Erythroblast (primary cell): ENCODE data around the gene ACTN1.

Experiments used
- DNase-seq, 2 experiments: peaks; one replicate each; lab custom pipeline; 2025; lab: John Stamatoyannopoulos, UW
- GATA1 ChIP-seq: IDR thresholded peaks from 2 replicates; pipeline ENCODE4 v1.6.1; 2011; ENCODE audit warnings: low read depth, mild to moderate bottlenecking, control low read depth, low read length, moderate library complexity
- POLR2A ChIP-seq: IDR thresholded peaks from 2 replicates; pipeline ENCODE4 v1.6.1; 2011; ENCODE audit warnings: mild to moderate bottlenecking, low read length

The ACTN1 gene

GRCh38 chr14:68955164-68955850 is 23.8 kb downstream of the ACTN1 start:
- DNase-seq, result no peak
- no peak for TF ChIP-seq POLR2A
- no peak for TF ChIP-seq GATA1

DNA sequence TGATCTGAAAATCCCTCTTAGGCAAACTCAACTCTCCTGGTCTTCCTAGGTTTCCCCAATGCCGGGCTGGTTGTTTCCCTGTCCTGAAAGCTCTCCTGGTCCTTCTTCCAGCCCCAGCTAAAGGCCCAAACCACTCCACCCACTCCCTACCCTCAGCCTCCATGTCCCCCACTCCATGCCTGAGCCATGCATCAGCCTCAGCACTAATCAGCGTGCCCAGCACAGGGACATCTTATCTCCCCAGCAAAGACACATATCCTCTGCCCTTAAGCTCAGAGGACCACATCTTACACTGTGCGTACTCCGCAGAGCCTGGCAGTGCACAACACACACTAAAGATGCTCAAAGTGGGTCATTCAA is 25.9 kb downstream of the ACTN1 start:
- DNase-seq, result no peak
- TF ChIP-seq GATA1, result no peak
- no peak for TF ChIP-seq POLR2A

DNA sequence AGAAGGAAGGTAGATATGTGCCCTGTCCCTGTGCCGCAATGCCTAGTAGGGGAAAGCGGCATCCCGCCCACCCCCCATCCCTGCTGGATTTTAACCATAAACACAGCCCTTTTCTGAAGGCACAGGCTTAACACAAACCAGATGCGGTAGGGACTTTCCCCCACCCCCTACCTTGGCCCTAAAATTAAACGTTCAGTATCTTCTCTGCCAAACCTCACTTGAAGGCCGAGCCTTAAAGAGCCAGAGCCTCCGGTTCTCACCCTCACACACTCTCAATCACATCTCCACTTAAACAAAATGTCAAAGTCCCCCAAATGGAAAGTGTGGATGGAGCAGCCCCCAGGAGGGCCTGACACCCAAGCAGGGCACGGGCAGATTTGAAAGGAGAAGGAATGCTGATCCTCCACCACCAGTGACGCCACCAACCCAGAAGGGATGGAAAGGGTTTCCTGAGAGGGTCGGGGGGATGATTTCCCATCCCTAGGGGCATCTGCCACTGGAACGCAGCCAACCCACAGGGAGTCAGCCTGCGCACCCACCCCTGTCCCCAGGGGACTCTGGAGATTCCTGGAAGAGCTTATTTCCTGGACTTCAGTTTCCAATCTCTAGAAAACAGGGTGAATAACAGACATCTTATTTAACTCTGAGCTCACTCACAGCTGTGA is 26.4 kb downstream of the ACTN1 start:
- TF ChIP-seq POLR2A (no peak), GATA1 (no peak)
- no peak for DNase-seq

- TF ChIP-seq POLR2A, result no peak
- no peak for TF ChIP-seq GATA1
- DNase-seq, result no peak
These were observed 27.1 kb downstream of the ACTN1 start for GRCh38 chr14:68951800-68952530.

DNA sequence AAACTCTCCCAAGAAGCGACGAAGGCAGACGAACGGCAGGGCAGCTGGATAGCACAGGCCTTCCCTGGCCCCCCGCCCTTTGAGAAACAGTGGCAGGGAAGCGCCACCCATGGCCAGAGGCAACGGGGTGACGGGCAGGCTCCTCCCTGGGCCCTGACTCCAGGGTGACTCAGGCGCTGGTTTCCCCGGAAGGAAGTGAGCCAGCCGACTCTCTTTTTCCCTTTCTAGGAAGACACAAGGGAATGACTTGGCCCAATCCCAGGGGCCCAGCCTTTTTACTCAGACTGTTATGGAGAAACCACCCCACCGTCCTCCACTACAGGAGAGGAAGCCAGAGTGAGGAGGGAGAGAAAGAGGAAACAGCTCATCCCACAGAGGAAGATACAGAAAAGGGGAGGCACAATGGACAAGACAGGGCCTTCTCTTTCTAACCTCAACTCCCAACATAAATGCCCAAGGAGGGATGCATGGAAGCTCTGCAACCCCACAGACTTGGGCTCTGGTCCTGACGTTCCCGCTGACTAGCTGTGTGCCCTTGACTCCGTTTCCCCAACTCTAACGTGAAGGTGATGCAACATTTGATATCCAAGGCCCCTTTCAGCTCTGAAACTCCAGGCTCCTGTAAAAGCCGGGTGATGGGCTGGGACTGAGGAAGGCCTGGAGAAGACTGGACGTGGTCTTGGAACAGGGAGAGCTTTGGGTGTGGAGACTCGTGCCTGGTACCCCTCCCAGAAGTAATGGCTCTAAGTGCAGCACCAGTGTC is 27.9 kb downstream of the ACTN1 start:
- TF ChIP-seq GATA1, result no peak
- TF ChIP-seq POLR2A, result no peak
- DNase-seq, result no peak

- DNase-seq, result no peak
- no peak for TF ChIP-seq GATA1
- TF ChIP-seq POLR2A, result no peak
These were observed 29.0 kb downstream of the ACTN1 start for GRCh38 chr14:68950111-68950510.

DNA sequence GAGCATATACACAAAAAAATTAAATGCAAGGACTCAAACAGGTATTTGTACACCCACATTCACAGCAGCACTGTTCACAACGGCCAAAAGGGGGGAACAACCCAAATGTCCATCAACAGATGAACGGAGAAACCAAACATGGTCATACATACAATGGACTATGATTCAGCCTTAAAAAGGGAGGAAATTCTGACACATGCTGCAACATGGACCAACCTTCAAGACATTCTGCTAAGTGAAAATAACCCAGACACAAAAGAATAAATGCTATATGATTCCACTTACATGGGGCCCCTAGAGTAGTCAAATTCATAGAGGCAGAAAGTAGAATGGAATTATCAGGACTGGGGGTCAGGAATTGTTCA is 29.5 kb downstream of the ACTN1 start:
- no peak for DNase-seq
- no peak for TF ChIP-seq POLR2A
- no peak for TF ChIP-seq GATA1

- TF ChIP-seq GATA1 (no peak), POLR2A (no peak)
- DNase-seq, result no peak
These were observed 30.2 kb downstream of the ACTN1 start for GRCh38 chr14:68948686-68949600.

DNA sequence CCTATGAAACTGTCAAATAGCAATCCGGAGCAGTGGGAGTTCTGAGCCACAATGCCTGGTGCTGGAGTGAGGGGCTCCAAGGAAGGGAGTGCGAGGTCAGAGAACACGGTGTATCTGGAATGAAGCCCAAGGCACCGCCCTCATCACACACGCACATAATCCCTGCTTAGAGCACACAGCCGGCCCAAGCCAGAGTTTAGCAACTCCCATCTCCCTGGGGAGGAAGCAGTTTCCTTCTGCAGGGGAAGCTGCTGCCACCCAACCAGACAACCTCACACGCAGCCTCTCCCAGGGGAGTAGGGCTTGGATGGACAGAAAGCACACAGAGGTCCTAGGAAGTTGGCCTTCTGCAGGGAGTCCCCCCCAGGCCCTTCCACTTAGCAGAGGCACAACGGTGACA is 31.3 kb downstream of the ACTN1 start:
- TF ChIP-seq POLR2A, result no peak
- TF ChIP-seq GATA1, result no peak
- DNase-seq, result no peak

DNA sequence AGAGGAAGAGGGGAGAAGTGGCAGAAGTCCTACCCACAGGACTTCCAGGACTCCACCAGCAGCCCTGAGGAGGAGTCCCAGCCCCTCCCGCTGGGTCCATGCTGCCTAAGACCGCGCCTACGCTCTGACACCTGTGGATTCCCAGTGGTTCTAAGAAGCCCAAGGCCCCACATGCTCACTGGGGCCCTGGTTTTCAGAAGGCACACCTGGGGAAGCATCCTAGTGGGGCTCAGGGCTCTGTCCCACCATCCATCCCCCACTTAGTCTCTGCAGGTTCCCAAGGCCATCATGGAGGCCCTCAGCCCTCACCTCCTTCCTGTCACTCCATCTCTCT is 32.6 kb downstream of the ACTN1 start:
- no peak for TF ChIP-seq POLR2A
- no peak for TF ChIP-seq GATA1
- no peak for DNase-seq

DNA sequence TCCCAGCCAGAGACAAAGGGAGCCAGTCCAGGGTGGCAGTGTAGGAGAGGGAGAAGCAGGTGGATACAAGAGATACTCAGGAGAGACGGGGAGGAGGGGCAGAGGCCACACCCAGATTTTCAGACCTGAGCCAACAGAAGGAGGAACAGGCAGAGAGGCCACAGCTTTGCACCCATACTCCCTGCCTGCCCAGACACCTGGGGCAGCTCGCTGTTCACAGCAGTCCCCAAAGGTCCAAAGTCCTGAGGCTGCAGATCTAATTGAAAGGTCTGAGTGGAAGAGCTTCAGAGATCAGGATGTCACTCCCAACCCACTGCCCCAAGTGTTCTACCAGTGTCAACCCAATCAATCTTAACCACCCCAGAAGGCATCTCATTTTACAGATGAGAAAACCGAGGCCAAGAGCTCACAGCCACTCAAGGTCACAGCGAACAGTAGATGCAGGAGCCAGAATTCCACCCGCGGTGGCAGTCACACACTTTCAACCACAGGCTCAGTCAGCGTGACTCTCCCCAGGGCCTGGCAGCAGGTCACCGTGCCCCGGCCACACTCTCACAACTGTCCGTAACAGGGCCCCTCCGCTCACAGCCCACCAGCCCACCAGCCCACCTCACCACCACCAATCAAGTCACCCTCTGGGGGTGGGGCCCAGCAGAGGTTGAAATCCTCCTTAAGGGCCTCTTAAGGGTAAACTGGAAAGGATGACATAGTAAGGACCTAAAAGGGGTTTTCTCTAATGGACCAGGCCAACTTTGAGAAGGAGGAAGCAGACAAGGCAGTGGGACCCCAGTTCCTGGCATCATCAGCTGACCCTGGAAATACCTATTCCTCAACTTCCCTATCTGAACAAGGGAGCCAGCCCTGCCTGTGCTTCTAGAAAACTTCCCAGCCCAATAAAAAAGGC is 33.3 kb downstream of the ACTN1 start:
- DNase-seq, result no peak
- no peak for TF ChIP-seq POLR2A
- no peak for TF ChIP-seq GATA1

- no peak for DNase-seq
These were observed 33.9 kb downstream of the ACTN1 start for GRCh38 chr14:68945190-68945584.

More at GRCh38 chr14:68945190-68945584, 33.9 kb downstream of the ACTN1 start:
- TF ChIP-seq POLR2A (no peak), GATA1 (no peak)
